Measurements from ENCODE around the gene CTSZ. TPM values are rescaled to one million over a fixed set of nuclear protein-coding genes. Genes with fewer than 3 reads are reported as not detected.
A peak's percentile ranks its signal among the peaks of the same experiment; 100 is the strongest.

CTSZ gene
- total RNA-seq, 6 experiments from 2014 or later: 124 to 240 (median 136) TPM

- peak overlapping the region; percentile 1 for H3K27ac Mint-ChIP-seq
Measured at GRCh38 chr20:59047938-59048680, 41.1 kb upstream of the CTSZ start.

DNA sequence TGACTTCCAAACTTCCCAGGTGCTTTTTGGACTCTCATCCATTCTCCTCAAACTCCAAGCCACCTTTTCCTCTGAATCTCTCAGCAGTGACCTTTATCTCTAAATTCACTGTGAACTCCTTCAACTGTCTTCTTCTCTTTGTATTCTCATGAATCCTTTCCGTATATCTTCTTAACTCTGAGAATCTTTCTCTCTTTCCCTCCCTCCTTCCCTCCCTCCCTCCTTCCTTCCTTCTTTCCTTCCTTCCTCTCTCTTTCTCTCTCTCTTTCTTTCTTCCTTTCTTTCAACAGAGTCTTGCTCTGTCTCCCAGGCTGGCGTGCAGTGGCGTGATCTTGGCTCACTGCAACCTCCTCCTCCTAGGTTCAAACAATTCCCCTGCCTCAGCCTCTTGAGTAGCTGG is 39.8 kb upstream of the CTSZ start:
- no peak for DNase-seq
- H3K9me3 Mint-ChIP-seq: no peaks in the 10 kb centered on the region
- H3K27ac Mint-ChIP-seq: no peak overlapping the region
- H3K4me1 Mint-ChIP-seq (ENCODE audit: low read depth): peaks cover 27% of the 10 kb centered on the region
- TF ChIP-seq CTCF (IDR thresholded peaks at IDR 0.05): no peak
- H3K36me3 Mint-ChIP-seq (ENCODE audit: low read depth): 0 out of 2 replicates have a peak, but pooled peaks cover 1% of the 10 kb centered on the region
- H3K27me3 Mint-ChIP-seq (ENCODE audit: insufficient read depth): peaks cover 22% of the 10 kb centered on the region
- no peak overlapping the region for H3K4me3 Mint-ChIP-seq

More at GRCh38 chr20:59047938-59048680, 41.1 kb upstream of the CTSZ start:
- no peak for TF ChIP-seq CTCF (IDR thresholded peaks at IDR 0.05)
- peaks cover 25% of the 10 kb centered on the region for H3K4me1 Mint-ChIP-seq (ENCODE audit: low read depth)
- no peaks in the 10 kb centered on the region for H3K36me3 Mint-ChIP-seq (ENCODE audit: low read depth)
- H3K27me3 Mint-ChIP-seq (ENCODE audit: insufficient read depth): peaks cover 22% of the 10 kb centered on the region
- peak overlapping the region; percentile 44 for H3K4me3 Mint-ChIP-seq
- peak; percentile 75 for DNase-seq
- no peaks in the 10 kb centered on the region for H3K9me3 Mint-ChIP-seq

DNA sequence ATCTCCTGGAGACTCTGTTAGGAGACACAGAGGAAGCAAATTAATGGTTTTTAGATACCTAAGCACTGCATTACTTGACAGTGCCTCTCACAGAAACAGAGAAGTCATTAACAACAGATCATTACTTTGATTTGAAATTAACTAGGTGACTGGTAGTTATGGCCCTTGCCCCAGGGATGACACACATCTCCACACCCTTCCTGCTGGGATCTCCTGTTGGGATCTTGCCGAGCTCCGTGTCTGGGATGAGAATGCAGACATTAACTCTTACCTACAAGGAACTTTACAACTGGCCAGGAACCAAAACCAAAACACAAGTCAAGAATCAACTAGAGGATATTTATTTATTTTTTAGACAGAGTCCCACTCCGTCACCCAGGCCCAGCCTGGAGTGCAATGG is 37.7 kb upstream of the CTSZ start:
- Mint-ChIP-seq H3K9me3 (no peaks in the 10 kb centered on the region; the same call in 1 of the 2 replicates), H3K4me1 (ENCODE audit: low read depth) (peaks cover 46% of the 10 kb centered on the region), H3K27me3 (ENCODE audit: insufficient read depth) (peaks cover 7% of the 10 kb centered on the region; the same call in 1 of the 2 replicates), H3K4me3 (no peak overlapping the region), H3K36me3 (ENCODE audit: low read depth) (peaks cover 22% of the 10 kb centered on the region), H3K27ac (no peak overlapping the region)
- DNase-seq: no peak
- no peak for TF ChIP-seq CTCF (IDR thresholded peaks at IDR 0.05)

- no peak for DNase-seq
- H3K36me3 Mint-ChIP-seq (ENCODE audit: low read depth): peaks cover 22% of the 10 kb centered on the region
- H3K4me3 Mint-ChIP-seq: no peak overlapping the region
- peaks cover 4% of the 10 kb centered on the region; the same call in 1 of the 2 replicates for H3K27me3 Mint-ChIP-seq (ENCODE audit: insufficient read depth)
- no peak overlapping the region; the same call in 1 of the 2 replicates for H3K27ac Mint-ChIP-seq
- TF ChIP-seq CTCF (IDR thresholded peaks at IDR 0.05): no peak
- no peaks in the 10 kb centered on the region; the same call in 1 of the 2 replicates for H3K9me3 Mint-ChIP-seq
- peaks cover 51% of the 10 kb centered on the region for H3K4me1 Mint-ChIP-seq (ENCODE audit: low read depth)
Measured at GRCh38 chr20:59044295-59044694, 37.2 kb upstream of the CTSZ start.

DNA sequence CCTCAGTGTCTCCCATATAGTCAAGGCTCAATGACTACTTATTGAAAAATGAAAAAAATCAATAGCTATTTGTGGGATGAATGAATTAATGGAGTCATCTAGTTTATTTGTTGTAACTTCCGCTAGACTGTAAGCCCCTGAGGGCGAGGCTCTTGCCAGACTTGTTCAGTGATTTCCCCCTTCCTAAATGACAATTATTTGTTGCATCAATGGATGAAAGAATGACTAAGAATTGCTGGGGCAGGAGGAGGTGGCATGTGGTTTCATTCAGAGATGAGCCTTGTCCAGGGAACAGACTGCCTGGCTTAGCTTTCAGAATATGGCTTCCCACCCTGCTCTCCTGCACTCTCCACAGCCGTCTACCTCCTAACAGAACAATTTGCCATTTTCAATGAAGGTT is 36.6 kb upstream of the CTSZ start:
- H3K9me3 Mint-ChIP-seq: no peaks in the 10 kb centered on the region; the same call in 1 of the 2 replicates
- H3K4me3 Mint-ChIP-seq: peak overlapping the region; percentile 69
- peaks cover 2% of the 10 kb centered on the region; the same call in 1 of the 2 replicates for H3K27me3 Mint-ChIP-seq (ENCODE audit: insufficient read depth)
- H3K27ac Mint-ChIP-seq: peak overlapping the region; percentile 71
- peaks cover 22% of the 10 kb centered on the region for H3K36me3 Mint-ChIP-seq (ENCODE audit: low read depth)
- TF ChIP-seq CTCF (IDR thresholded peaks at IDR 0.05): no peak
- H3K4me1 Mint-ChIP-seq (ENCODE audit: low read depth): peaks cover 57% of the 10 kb centered on the region
- DNase-seq: peak; percentile 46
